NCI-H2171 (cell line): Measurements from ENCODE around the gene ITGB8.
"Not testable (repeated sequence)": the region's sequence is repeated elsewhere in the genome, so short reads cannot be mapped to it uniquely, and the experiment has no call there.

Experiments used
- DNase-seq: peaks from one replicate; lab custom pipeline; 2025; lab: John Stamatoyannopoulos, UW

ITGB8 gene

GRCh38 chr7:20383351-20383750 lies 52.7 kb downstream of the ITGB8 start:
- DNase-seq, result no peak

- DNase-seq, result no peak
Measured at GRCh38 chr7:20385126-20385525, 54.4 kb downstream of the ITGB8 start.

DNA sequence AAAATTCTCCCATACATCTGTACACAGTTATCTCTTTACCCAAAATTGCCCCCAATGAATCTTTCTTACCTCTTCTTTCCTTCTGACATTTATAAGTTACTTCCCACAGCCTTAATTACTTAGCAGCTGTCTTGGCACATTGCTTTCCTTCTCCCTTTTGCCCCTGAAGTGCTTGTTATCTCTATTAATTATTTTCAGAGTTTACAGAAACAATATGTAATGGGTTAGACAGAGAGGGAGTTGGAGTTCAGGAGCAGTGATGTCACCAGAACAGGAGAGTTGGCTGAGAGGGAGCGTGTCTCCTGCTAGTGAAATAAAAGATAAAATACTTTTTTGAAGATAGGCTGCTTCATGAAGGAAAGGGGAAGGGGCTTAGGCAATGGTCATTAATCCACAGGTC lies 57.4 kb downstream of the ITGB8 start:
- DNase-seq, result no peak

- DNase-seq, result not testable (repeated sequence)
Measured at GRCh38 chr7:20389192-20389591, 58.5 kb downstream of the ITGB8 start.

- no peak for DNase-seq
Measured at GRCh38 chr7:20393021-20393610, 62.4 kb downstream of the ITGB8 start.

DNA sequence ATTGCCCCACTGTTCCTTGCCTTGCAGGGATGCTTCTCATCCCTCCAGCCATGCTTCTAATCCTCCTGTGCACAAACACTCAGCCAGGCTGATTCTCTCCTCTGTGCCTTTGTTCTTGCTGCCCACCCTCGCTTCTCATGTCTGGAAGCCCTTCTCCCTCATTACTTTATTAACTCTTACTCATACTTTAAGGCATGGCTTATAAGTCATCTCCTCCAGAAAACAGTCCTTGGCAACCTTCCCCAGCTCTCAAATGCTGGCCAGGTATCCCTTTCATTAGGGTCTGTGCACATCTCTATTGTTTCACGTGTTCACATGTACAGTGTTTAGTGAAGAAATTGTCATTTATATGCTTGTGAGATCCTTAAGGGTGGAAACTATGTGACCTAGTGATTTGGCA lies 62.9 kb downstream of the ITGB8 start:
- no peak for DNase-seq

GRCh38 chr7:20394284-20394683 lies 63.6 kb downstream of the ITGB8 start:
- no peak for DNase-seq

DNA sequence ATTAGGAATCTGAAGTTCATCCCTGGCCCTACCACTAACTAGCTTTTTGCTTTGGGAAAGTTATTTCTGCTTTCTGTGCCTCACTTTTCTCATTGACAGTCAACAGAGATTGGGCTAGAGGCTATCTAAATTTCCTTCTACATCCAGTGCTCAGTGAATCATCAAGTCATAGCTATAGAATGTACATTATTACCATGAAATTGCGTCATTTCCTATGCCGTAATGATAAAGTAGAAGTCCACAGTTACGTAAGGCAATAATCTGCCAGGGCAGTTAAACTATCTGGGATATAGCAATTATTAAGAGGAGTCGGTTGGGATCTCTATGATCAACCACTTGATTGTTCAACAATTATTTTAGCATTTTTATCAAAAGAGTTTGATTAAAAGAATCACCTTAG lies 64.4 kb downstream of the ITGB8 start:
- DNase-seq, result no peak

DNA sequence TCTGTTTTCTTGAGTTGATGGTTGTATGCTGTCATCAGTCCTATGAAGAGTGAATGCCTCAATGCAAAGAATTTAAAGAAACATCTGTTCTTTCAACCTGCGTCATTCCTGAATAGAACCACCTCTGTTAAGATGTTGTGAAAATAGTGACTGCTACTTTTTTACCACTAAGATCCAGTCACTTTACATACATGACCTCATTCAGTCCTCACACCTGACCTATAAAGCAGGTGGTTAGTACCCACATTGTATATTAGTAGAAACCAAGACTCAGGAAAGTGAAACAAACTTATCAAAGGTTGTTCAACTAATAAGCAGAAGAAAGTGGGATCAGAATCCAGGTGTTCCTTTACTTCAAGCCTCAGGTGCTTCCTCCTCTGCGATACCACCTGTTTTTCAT lies 64.8 kb downstream of the ITGB8 start:
- DNase-seq, result no peak

DNA sequence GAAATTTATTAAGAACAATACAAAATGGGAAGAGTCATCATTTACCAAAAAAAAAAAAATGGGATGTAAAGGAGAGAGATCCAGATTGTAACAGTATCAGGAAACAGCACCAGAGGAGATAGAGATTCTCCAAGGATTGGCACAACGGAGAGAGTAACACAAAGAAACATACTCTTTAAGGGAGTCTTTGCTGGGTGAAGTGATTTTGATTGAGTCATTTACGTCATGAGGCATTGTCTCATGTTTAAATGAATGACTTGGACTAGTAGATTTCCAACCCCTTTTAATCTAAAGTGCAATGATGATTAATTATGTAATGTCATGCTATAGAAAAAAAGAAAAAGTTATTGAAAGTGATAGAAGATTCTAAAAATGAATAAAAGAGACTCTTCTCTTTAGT lies 68.8 kb downstream of the ITGB8 start:
- no peak for DNase-seq

DNA sequence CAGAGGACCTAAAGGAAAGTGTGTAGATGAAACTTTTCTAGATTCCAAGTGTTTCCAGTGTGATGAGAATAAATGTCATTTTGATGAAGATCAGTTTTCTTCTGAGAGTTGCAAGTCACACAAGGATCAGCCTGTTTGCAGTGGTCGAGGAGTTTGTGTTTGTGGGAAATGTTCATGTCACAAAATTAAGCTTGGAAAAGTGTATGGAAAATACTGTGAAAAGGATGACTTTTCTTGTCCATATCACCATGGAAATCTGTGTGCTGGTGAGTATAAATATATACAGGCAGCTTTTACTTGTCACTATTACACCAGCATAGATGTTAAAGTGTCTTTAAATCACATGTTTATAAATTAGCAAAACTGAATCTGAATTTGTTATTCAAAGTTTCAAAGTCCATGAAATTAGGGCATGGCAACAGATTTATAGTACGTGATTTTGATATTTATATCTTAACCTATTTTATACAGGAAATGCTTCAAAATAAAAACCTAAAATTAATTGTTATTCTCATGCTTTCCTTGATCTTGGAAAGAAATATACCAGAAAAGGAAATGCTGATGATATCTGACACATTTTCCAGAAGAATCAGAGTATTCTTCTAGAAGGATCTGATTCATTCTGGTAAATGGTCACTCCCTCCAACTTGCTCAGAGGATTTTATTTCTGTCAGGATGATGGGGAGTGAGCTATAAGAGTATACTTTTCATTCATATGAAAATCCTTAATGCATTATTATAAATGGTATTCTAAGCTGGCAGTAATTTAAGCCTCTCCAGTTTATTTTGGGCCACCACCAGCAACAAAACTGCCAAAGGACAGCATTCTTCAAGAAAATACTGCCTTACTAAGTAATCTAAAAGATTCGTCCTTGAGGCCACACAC lies 71.4 kb downstream of the ITGB8 start:
- no peak for DNase-seq

GRCh38 chr7:20402747-20403230 lies 72.1 kb downstream of the ITGB8 start:
- no peak for DNase-seq

DNA sequence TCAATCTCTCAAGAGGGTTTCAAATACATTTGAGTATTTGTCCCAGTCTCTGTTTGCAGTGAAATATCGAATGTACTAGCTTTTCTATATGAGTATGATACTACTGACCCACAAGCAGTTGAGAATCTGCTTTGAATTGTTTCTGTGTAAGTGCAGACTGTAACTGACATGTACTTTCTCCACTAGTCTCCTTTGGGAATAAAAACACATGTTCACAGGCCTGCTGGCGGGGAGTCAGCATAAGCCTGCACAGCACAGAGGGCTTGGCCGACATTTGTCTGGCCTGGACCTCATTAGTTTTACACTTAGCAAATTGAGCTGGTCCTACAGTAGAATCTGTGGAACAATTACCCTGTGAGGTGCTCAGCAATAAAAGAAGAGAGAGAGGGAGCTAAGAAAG lies 72.6 kb downstream of the ITGB8 start:
- no peak for DNase-seq

DNA sequence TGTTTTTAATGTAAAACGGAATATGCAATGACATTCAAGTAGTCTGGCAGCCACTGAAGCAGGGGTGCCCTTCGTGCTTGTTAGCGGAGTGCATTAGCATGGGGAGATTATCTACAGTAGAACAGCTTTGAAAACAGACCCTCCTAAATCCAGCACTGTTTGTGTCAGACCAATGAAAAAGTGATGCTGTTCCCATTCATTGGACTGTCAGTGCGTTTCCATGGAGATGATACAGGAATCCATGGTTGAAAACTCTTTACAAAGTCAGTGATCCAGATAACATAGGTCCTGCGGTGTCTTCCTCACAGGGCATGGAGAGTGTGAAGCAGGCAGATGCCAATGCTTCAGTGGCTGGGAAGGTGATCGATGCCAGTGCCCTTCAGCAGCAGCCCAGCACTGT lies 73.6 kb downstream of the ITGB8 start:
- no peak for DNase-seq

DNA sequence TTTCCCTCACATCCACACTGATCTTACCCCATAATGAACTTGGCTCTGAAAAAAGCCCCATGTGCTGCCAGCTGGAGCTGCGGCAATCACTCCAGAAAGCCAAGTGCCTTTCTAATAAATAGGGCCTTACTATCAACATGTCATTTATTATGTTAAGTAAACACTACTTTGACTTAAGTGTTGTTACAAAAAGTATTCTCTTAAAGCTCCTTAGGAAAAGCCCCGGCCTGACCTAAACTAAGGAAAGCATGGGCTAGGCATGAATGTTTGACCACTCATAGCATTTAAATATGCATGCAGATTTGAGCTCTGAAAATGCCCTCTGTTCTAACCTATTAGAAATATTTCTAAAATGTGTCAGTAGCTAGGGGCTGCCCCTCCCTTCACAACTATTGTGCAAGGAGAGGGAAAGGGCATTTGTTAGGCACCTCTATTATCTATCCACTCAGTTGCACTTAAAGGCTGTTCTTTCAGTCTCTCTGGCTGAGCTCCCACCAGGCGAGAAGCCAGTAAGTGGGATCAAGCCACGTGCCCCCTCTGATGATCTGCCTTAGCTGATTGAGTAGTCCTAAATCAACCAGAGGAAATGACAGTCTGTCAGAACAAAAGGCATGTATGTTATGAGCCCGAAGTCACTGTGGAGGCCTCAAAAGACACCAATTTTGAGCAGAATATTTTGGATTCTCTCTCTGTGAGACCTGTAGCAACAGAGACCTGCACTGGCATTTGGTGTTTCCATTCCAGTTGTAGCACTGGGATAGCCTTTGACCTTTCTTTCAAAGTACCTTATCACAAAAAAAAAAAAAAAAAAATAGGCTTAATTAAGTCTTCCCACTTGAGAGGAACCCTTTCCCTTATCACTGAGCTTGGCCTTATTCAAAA lies 77.1 kb downstream of the ITGB8 start:
- DNase-seq, result no peak

GRCh38 chr7:20408467-20408826 lies 77.7 kb downstream of the ITGB8 start:
- DNase-seq, result no peak

DNA sequence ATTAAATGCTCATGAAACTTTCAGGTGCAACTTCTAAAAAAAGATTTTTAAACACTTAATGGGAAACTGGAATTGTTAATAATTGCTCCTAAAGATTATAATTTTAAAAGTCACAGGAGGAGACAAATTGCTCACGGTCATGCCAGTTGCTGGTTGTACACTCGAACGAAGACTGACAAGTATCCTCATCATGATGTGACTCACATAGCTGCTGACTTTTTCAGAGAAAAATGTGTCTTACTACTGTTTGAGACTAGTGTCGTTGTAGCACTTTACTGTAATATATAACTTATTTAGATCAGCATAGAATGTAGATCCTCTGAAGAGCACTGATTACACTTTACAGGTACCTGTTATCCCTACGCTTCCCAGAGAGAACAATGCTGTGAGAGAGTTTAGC lies 79.3 kb downstream of the ITGB8 start:
- no peak for DNase-seq

GRCh38 chr7:20411372-20411771 lies 80.7 kb downstream of the ITGB8 start:
- no peak for DNase-seq

DNA sequence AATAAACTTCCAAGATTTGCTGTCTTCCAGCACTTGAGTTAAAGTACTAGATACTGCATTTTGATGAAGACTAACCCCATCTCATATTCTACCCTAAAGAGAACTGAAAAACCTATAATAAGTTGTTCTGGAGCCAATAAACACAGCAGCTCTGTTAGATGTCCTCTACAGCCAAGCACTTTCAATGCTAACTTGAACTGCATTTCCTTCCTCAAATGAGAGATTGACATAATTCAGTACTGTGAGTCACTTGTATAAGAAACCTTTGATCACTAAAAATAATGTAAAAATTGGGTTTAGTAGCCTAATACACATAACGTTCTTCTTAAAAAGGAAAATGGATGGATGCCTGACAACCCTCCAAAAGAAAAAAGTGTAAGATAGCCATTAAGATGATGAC lies 81.3 kb downstream of the ITGB8 start:
- DNase-seq, result no peak

DNA sequence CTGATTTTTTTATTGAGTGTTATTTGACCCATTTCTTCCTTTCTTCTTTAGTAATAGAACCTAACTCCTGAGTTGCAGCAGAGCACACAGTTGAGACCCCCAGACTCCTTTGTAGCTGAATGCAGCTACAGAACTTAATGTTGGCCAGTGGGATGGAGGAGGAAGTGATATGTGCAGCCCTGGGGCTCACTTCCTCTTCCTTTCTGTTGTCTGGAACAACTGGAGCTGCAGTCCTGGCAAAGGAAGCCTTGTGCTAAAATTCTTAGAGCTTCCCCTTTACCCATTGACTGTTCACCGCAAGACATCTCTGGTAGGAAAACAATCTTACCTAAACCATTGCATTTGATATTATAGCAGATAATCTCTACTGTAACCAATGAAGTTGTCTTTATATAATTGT lies 86.6 kb downstream of the ITGB8 start:
- DNase-seq, result no peak

DNA sequence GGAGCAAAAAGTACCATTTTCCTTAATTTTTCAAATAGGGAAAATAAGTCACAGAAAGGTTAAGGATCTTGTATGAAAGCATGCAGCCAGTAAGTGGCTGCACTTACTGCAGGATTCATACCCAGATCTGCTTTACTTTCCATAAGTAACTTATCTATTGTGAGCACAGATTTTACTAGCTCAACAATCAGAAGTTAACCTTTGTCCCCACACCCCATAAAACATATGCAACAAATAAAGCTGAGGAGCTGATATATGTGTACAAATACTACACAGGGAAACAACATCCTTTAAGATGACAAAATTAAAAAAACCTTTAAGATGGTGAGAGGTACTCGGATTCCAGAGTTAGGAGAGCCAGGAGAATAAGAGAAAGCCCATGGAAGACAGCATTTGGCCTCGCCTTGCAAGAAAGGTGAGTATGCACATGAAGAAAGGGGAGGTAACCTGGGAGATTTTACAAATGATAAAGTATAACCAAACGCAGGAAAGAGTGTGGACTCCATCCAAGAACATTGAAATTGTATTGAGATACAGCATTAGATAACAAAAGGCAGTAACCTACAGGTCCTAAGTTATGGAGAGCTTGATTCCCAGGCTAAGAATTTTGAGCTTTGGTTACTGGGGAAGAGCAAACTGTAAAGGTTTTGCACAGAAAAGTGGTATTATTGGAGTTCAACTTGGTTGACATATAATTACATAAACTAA lies 87.1 kb downstream of the ITGB8 start:
- no peak for DNase-seq

- no peak for DNase-seq
Measured at GRCh38 chr7:20424500-20424899, 93.8 kb downstream of the ITGB8 start.
